GM21360 (cell line): ENCODE measurements around the gene KNCN.

Source experiments
- ATAC-seq: cut with Tn5 transposase; IDR thresholded peaks from one replicate; pipeline ENCODE4 v1.9.1; 2021; ENCODE audit warnings: mild to moderate bottlenecking, moderate library complexity; ENCODE audit not compliant: unreplicated experiment

Gene KNCN

GRCh38 chr1:46546210-46546609 is 5.2 kb downstream of the KNCN start:
- ATAC-seq: no peak

- ATAC-seq: no peak
These were observed 5.7 kb downstream of the KNCN start for GRCh38 chr1:46545784-46546183.

GRCh38 chr1:46544561-46545240 is 6.7 kb downstream of the KNCN start:
- no peak for ATAC-seq

- ATAC-seq: no peak
These were observed 7.5 kb downstream of the KNCN start for GRCh38 chr1:46543761-46544560.

- no peak for ATAC-seq
These were observed 8.1 kb downstream of the KNCN start for GRCh38 chr1:46543382-46543760.

- ATAC-seq: no peak
These were observed 11.5 kb downstream of the KNCN start for GRCh38 chr1:46539972-46540371.

- no peak for ATAC-seq
These were observed 13.3 kb downstream of the KNCN start for GRCh38 chr1:46538147-46538546.

GRCh38 chr1:46537651-46538050 is 13.8 kb downstream of the KNCN start:
- ATAC-seq: no peak

GRCh38 chr1:46536527-46536926 is 14.9 kb downstream of the KNCN start:
- no peak for ATAC-seq

GRCh38 chr1:46535063-46535462 is 16.4 kb downstream of the KNCN start:
- ATAC-seq: no peak

- no peak for ATAC-seq
These were observed 18.1 kb downstream of the KNCN start for GRCh38 chr1:46533179-46533864.

- ATAC-seq: no peak
These were observed 18.8 kb downstream of the KNCN start for GRCh38 chr1:46532498-46533178.

- ATAC-seq: no peak
These were observed 19.4 kb downstream of the KNCN start for GRCh38 chr1:46532095-46532494.

GRCh38 chr1:46530791-46531409 is 20.5 kb downstream of the KNCN start:
- ATAC-seq: no peak

GRCh38 chr1:46530311-46530710 is 21.1 kb downstream of the KNCN start:
- ATAC-seq: no peak

- ATAC-seq: no peak
These were observed 22.3 kb downstream of the KNCN start for GRCh38 chr1:46529031-46529630.

- no peak for ATAC-seq
These were observed 23.0 kb downstream of the KNCN start for GRCh38 chr1:46528297-46528955.

- no peak for ATAC-seq
These were observed 23.8 kb downstream of the KNCN start for GRCh38 chr1:46527474-46528296.

- ATAC-seq: no peak
These were observed 24.7 kb downstream of the KNCN start for GRCh38 chr1:46526691-46527291.
